Hepatic stellate cell (primary cell): Measurements from ENCODE around the gene TTLL4.

Experiments
- DNase-seq: peaks from one replicate; pipeline ENCODE4 v3.0.0; 2011; ENCODE audit warnings: low spot score

TTLL4 gene

GRCh38 chr2:218713922-218714321, 3.3 kb downstream of the TTLL4 start:
- DNase-seq, result no peak

GRCh38 chr2:218716070-218716469, 5.4 kb downstream of the TTLL4 start:
- DNase-seq, result no peak

GRCh38 chr2:218717262-218717661, 6.6 kb downstream of the TTLL4 start:
- DNase-seq, result peak; percentile 16

- DNase-seq, result no peak
Measured at GRCh38 chr2:218718058-218718457, 7.4 kb downstream of the TTLL4 start.

GRCh38 chr2:218719457-218719856, 8.8 kb downstream of the TTLL4 start:
- DNase-seq, result no peak

GRCh38 chr2:218720048-218721041, 9.7 kb downstream of the TTLL4 start:
- DNase-seq, result no peak

- no peak for DNase-seq
Measured at GRCh38 chr2:218721488-218721887, 10.9 kb downstream of the TTLL4 start.

GRCh38 chr2:218721934-218722333, 11.3 kb downstream of the TTLL4 start:
- no peak for DNase-seq

GRCh38 chr2:218722419-218722818, 11.8 kb downstream of the TTLL4 start:
- DNase-seq, result no peak

GRCh38 chr2:218722876-218723785, 12.5 kb downstream of the TTLL4 start:
- no peak for DNase-seq

- no peak for DNase-seq
Measured at GRCh38 chr2:218726004-218726574, 15.5 kb downstream of the TTLL4 start.

- DNase-seq, result no peak
Measured at GRCh38 chr2:218727502-218728165, 17.0 kb downstream of the TTLL4 start.

GRCh38 chr2:218729640-218730039, 19.0 kb downstream of the TTLL4 start:
- DNase-seq, result no peak

GRCh38 chr2:218732052-218732760, 21.6 kb downstream of the TTLL4 start:
- no peak for DNase-seq

GRCh38 chr2:218732761-218733158, 22.1 kb downstream of the TTLL4 start:
- no peak for DNase-seq

- DNase-seq, result no peak
Measured at GRCh38 chr2:218733171-218734021, 22.8 kb downstream of the TTLL4 start.

- no peak for DNase-seq
Measured at GRCh38 chr2:218734190-218734975, 23.7 kb downstream of the TTLL4 start.

- no peak for DNase-seq
Measured at GRCh38 chr2:218736531-218736930, 25.9 kb downstream of the TTLL4 start.

- DNase-seq, result no peak
Measured at GRCh38 chr2:218743068-218743467, 32.4 kb downstream of the TTLL4 start.
